Activated CD8-positive, alpha-beta memory T cell treated with anti-CD3 and anti-CD28 coated beads for 24 hours (primary cell): ENCODE results near the gene KANSL1.
"Not testable (repeated sequence)": the region's sequence is repeated elsewhere in the genome, so short reads cannot be mapped to it uniquely, and the experiment has no call there.

Source experiments
- DNase-seq: peaks from one replicate; pipeline ENCODE4 v3.0.0-alpha.2; 2020

KANSL1 gene

GRCh38 chr17:46108550-46109110 is 84.6 kb downstream of the KANSL1 start:
- no peak for DNase-seq

GRCh38 chr17:46108120-46108519 is 85.1 kb downstream of the KANSL1 start:
- DNase-seq = no peak

GRCh38 chr17:46106966-46107644 is 86.1 kb downstream of the KANSL1 start:
- DNase-seq = no peak

GRCh38 chr17:46102806-46103205 is 90.4 kb downstream of the KANSL1 start:
- not testable (repeated sequence) for DNase-seq

- not testable (repeated sequence) for DNase-seq
Observed at GRCh38 chr17:46101785-46102617, 91.2 kb downstream of the KANSL1 start.

- DNase-seq = no peak
Observed at GRCh38 chr17:46100590-46100989, 92.6 kb downstream of the KANSL1 start.

GRCh38 chr17:46099865-46100264 is 93.4 kb downstream of the KANSL1 start:
- DNase-seq = no peak

GRCh38 chr17:46097497-46097896 is 95.7 kb downstream of the KANSL1 start:
- no peak for DNase-seq

- DNase-seq = no peak
Observed at GRCh38 chr17:46092991-46093390, 100.2 kb downstream of the KANSL1 start.

- DNase-seq = no peak
Observed at GRCh38 chr17:46090871-46091270, 102.4 kb downstream of the KANSL1 start.

- no peak for DNase-seq
Observed at GRCh38 chr17:46089389-46089965, 103.8 kb downstream of the KANSL1 start.

GRCh38 chr17:46088595-46088994 is 104.6 kb downstream of the KANSL1 start:
- DNase-seq = no peak

- not testable (repeated sequence) for DNase-seq
Observed at GRCh38 chr17:46087871-46088270, 105.4 kb downstream of the KANSL1 start.

- no peak for DNase-seq
Observed at GRCh38 chr17:46086821-46087220, 106.4 kb downstream of the KANSL1 start.

GRCh38 chr17:46085522-46085921 is 107.7 kb downstream of the KANSL1 start:
- DNase-seq = no peak

- no peak for DNase-seq
Observed at GRCh38 chr17:46082257-46082656, 111.0 kb downstream of the KANSL1 start.

- DNase-seq = no peak
Observed at GRCh38 chr17:46081018-46081320, 112.3 kb downstream of the KANSL1 start.

- no peak for DNase-seq
Observed at GRCh38 chr17:46080118-46081017, 112.9 kb downstream of the KANSL1 start.

- no peak for DNase-seq
Observed at GRCh38 chr17:46078675-46079074, 114.6 kb downstream of the KANSL1 start.

- no peak for DNase-seq
Observed at GRCh38 chr17:46074540-46074939, 118.7 kb downstream of the KANSL1 start.

GRCh38 chr17:46072998-46073397 is 120.2 kb downstream of the KANSL1 start:
- no peak for DNase-seq

- DNase-seq = no peak
Observed at GRCh38 chr17:46071796-46072195, 121.4 kb downstream of the KANSL1 start.

GRCh38 chr17:46064460-46064859 is 128.8 kb downstream of the KANSL1 start:
- no peak for DNase-seq
